ENCODE data around the gene ZNF853.
"Not testable (repeated sequence)": the region's sequence is repeated elsewhere in the genome, so short reads cannot be mapped to it uniquely, and the experiment has no call there.

The ZNF853 gene

DNA sequence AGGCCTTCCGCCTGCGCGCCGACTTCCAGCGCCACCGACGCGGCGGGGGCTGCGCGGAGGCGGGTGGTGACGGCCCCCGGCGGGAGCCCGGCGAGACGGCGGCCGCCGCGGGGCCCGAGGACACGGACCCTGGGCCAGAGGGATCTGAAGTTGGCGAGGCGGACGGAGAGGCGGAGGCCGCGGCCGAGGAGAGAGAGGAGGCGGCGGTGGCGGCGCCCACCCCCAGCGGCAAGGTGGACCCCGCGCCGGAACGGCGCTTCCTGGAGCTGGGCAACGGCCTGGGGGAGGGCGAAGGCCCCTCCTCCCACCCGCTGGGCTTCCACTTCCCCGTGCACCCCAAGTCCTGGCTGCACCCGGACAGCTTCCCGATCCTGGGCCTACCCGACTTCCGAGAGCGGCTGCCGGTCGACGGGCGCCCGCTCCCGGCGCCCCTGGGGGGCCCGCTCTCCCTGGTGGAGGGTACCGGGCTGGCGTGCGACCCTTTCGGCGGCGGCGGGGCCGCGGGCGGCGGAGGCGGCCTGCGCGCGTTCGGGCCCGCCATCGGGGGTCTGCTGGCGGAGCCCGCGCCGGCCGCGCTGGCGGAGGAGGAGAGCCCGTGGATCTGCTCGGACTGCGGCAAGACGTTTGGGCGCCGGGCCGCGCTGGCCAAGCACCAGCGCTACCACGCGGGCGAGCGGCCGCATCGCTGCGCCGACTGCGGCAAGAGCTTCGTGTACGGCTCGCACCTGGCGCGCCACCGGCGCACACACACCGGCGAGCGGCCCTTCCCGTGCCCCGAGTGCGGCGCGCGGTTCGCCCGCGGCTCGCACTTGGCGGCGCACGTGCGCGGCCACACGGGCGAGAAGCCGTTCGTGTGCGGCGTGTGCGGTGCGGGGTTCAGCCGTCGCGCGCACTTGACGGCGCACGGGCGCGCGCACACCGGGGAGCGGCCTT, 37.9 kb downstream of the ZNF853 start:
- no peak for DNase-seq

DNA sequence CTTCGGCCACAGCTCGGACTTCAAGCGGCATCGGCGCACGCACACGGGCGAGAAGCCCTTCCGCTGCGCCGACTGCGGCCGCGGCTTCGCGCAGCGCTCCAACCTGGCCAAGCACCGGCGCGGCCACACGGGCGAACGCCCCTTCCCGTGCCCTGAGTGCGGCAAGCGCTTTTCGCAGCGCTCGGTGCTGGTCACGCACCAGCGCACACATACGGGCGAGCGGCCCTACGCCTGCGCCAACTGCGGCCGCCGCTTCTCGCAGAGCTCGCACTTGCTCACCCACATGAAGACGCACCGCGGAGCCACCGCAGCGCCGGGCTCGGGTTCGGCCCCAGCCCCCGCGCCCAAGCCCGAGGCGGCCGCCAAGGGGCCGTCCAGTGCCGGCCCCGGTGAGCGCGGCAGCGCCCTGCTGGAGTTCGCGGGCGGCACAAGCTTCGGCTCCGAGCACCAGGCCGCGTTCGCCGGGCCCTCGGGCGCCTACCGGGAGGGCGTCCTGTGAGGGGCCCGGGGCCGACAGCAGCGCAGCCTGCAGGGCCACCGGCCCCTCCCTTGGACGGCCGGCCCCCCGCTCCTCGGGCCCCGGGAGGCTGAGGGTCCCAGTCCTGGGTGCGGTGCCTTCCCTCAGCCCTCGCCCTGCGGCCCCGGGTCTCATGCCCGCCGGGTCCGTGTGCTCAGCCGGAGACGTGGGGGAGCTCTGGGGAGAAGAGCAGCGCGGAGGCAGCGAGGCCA, 38.9 kb downstream of the ZNF853 start:
- no peak for DNase-seq

DNA sequence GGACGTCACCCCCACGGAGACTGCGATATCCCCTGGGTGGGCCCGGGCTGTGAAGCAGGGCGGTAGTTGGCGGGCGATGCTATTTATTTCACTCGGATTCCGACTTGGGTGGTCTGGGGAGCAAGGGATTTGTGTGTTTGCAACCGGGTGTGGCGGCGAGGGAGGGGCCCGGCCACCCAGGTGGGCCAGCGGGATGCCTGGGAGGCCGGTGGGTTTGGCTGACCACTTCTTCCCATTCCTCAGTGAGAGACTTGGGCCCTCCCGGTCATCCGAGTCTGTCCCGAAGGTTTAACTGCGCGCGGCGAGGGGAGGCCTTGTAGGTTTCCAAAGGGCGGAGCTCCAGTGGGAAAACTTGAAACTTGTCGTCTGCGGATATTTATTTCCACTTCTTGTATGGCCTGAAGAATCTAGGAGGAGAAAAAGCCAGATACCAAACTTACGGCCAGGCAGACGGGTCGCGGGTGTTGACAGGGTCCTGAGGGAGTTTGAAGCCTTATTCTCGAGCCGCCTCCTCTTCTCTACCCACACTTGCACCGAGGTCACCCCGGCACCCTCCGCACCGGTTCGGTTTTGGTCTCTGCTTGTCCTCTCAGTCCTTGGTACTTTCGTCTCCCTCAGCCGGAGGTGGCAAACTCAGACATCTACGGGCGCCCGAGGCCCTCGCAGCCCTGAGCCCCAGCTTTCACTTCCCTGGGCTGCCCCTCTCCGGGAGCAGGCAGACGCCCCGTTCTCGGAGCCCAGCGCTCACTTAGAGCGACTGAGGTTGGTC, 39.6 kb downstream of the ZNF853 start:
- no peak for DNase-seq

DNA sequence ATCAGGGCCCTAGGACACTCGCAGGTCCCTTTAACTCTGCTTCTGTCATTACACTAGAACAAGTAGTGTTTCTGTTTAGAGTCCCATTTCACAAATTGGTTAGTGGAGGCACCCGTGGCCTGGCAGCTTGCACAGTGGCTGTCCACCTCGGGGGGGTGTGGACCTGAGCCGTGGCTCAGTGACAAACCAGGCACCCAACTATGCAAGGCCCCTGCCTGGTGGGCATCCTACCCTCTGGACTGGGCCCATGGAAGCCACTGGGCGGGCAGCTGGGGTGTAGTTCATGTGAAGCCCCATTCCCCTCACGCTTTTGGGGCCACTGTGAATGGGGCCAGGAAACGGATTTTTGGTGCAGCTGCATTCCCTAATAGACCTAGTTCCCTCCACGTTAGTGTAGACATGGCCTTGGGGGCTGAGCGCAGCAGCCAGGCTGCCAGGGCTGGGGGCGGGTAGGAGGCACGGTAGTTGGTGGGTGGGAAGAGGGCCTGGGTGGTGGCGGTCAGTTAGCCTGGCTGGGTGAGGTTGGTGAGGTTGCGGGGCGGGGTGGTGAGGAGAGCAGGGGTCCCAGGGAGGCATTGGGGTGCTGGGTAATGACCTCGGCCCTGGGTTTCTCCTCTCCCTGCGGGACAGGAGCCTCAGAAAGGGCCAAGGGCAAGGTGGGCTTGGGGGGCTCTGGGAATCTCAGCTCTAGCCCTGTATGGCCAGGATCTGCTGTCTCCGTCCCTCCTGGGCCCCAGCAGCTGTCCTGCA, 40.4 kb downstream of the ZNF853 start:
- no peak for DNase-seq

DNA sequence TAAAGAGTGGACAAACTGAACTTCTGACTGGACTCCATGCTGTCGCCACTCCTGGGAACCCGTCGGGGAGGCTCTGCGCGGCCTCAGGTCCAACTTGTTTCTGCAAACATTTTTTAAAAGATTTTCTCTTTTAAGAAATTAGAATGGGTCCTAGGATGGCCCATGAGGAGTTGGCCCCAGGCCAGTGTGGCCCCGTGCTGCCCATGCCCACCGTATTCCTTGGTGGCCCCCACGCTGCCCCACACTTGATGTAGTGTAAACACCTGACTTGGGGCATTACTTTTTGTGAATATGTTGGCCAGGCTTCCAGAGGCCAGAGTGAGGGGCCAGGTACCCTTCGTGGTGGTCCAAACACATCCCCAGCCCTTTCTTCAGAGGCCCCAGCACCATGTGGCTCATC, 41.0 kb downstream of the ZNF853 start:
- DNase-seq: no peak

DNA sequence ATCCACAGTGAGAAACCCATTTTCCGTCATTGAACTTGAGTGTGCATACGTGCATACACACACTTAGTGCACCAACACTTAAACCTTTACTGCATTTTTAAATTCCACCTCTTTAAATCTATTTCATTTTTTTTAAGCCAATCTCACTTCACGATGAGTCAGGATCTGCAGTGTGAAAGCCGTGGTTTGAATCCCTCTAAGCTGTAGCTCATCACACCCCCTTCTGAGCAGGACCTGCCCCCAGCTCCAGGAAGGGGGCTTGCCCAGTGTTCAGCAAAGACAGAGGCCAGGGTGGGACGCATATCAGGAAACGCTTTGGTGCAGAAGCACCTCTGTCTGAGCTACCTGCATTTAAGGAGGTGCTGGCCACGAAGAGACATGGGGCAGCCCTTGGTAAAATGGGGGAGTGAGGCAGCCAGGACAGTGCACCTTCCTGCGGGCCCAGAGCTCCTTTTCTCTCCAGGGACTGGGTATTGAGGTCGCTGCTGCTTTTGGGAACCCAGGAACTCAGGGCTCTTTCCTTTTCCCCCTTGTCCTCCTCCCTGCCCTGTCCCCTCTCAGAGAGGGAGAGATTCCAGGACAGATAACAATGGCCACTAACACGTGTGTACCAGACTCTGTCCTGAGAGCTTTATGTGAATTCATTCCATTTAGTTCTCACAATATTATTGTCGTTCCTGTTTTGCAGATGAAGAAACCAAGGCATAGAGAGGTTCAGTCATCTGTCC, 43.4 kb downstream of the ZNF853 start:
- no peak for DNase-seq

DNA sequence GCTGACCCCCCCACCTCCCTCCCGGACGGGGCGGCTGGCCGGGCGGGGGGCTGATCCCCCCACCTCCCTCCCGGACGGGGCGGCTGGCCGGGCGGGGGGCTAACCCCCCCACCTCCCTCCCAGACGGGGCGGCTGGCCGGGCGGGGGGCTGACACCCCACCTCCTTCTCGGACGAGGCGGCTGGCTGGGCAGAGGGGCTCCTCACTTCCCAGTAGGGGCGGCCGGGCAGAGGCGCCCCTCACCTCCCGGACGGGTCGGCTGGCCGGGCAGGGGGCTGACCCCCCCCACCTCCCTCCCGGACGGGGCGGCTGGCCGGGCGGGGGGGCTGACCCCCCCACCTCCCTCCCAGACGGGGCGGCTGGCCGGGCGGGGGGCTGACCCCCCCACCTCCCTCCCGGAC, 55.4 kb downstream of the ZNF853 start:
- not testable (repeated sequence) for DNase-seq

Measured in suppressor macrophage treated with lipopolysaccharide for 1 hour (primary cell).